Parathyroid adenoma (tissue), 2 donors: Measurements from ENCODE around the gene FAM72C.
"Not testable (repeated sequence)": the region's sequence is repeated elsewhere in the genome, so short reads cannot be mapped to it uniquely, and the experiment has no call there.

Experiments
- H2AFZ ChIP-seq: fragments of 300-600 bp; sonication (generic); one replicate; pipeline ENCODE4 v1.7.0; 2017; ENCODE audit warnings: antibody characterized with exemption, mild to moderate bottlenecking
- H3K27ac ChIP-seq: fragments of 300-600 bp; sonication (generic); one replicate; pipeline ENCODE4 v1.7.0; 2017
- H3K27me3 ChIP-seq: fragments of 300-600 bp; sonication (generic); one replicate; pipeline ENCODE4 v1.7.0; 2017; ENCODE audit warnings: low read length; ENCODE audit not compliant: control insufficient read depth, insufficient read depth
- H3K36me3 ChIP-seq: fragments of 300-600 bp; sonication (generic); one replicate; pipeline ENCODE4 v1.7.0; 2017; ENCODE audit warnings: low read length; ENCODE audit not compliant: control insufficient read depth, insufficient read depth
- H3K4me1 ChIP-seq: fragments of 300-600 bp; sonication (generic); one replicate; pipeline ENCODE4 v1.7.0; 2017; ENCODE audit warnings: control low read depth
- H3K4me2 ChIP-seq: fragments of 300-600 bp; sonication (generic); one replicate; pipeline ENCODE4 v1.7.0; 2017; ENCODE audit warnings: low read length
- H3K4me3 ChIP-seq: fragments of 300-600 bp; sonication (generic); one replicate; pipeline ENCODE4 v1.7.0; 2017; ENCODE audit warnings: low read depth, low read length
- H3K79me2 ChIP-seq: fragments of 300-600 bp; sonication (generic); one replicate; pipeline ENCODE4 v1.7.0; 2017; ENCODE audit warnings: control low read depth
- H3K9ac ChIP-seq: fragments of 300-600 bp; sonication (generic); one replicate; pipeline ENCODE4 v1.7.0; 2017; ENCODE audit warnings: mild to moderate bottlenecking
- H3K9me3 ChIP-seq: fragments of 300-600 bp; sonication (generic); one replicate; pipeline ENCODE4 v1.7.0; 2017; ENCODE audit warnings: low read length; ENCODE audit not compliant: control insufficient read depth
- donor health status: primary hyperparathyroidism.

The FAM72C gene

GRCh38 chr1:143974416-143974815, 2.6 kb upstream of the FAM72C start:
- H3K4me3 ChIP-seq, H3K27ac ChIP-seq, H2AFZ ChIP-seq, H3K4me1 ChIP-seq, H3K79me2 ChIP-seq, H3K9ac ChIP-seq, H3K9me3 ChIP-seq, H3K27me3 ChIP-seq, H3K4me2 ChIP-seq, H3K36me3 ChIP-seq: not testable (repeated sequence)

- not testable (repeated sequence) for H3K4me1 ChIP-seq, H3K9me3 ChIP-seq, H3K4me3 ChIP-seq, H3K9ac ChIP-seq, H3K4me2 ChIP-seq, H3K79me2 ChIP-seq, H3K27me3 ChIP-seq, H3K36me3 ChIP-seq, H2AFZ ChIP-seq, H3K27ac ChIP-seq
Measured at GRCh38 chr1:143973876-143974414, 2.2 kb upstream of the FAM72C start.

GRCh38 chr1:143972753-143973326, 1.1 kb upstream of the FAM72C start:
- not testable (repeated sequence) for H3K36me3 ChIP-seq, H3K9ac ChIP-seq, H3K9me3 ChIP-seq, H3K27me3 ChIP-seq, H3K4me1 ChIP-seq, H3K79me2 ChIP-seq, H3K4me3 ChIP-seq, H3K4me2 ChIP-seq, H2AFZ ChIP-seq, H3K27ac ChIP-seq

GRCh38 chr1:143965860-143966259, 5.9 kb downstream of the FAM72C start:
- not testable (repeated sequence) for H3K36me3 ChIP-seq, H3K79me2 ChIP-seq, H3K9ac ChIP-seq, H3K4me3 ChIP-seq, H3K4me1 ChIP-seq, H3K9me3 ChIP-seq, H2AFZ ChIP-seq, H3K27me3 ChIP-seq, H3K4me2 ChIP-seq, H3K27ac ChIP-seq

DNA sequence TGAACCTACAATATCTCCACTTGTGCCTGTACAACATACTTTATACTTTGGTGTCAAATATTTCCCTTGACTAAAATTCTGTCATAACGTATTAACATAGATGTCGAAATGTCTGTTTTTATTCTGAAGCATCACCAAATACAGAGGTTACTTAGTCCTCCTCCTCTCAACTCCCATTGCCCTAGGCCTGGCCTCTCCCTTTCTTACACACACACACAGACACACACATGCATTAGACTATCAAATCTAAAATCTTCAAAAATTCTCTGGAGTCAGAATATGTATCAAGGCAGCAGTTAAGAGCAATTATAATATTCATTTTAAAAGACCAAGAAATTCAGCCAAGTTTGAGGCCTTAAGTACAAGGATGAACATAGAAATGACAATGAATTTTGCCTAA, 7.5 kb downstream of the FAM72C start:
- H3K79me2 ChIP-seq, H3K27me3 ChIP-seq, H3K9ac ChIP-seq, H3K9me3 ChIP-seq, H3K4me3 ChIP-seq, H3K4me2 ChIP-seq, H3K36me3 ChIP-seq, H3K27ac ChIP-seq, H2AFZ ChIP-seq, H3K4me1 ChIP-seq: not testable (repeated sequence)

- not testable (repeated sequence) for H2AFZ ChIP-seq, H3K9ac ChIP-seq, H3K27ac ChIP-seq, H3K9me3 ChIP-seq, H3K4me1 ChIP-seq, H3K4me2 ChIP-seq, H3K4me3 ChIP-seq, H3K27me3 ChIP-seq, H3K36me3 ChIP-seq, H3K79me2 ChIP-seq
Measured at GRCh38 chr1:143955930-143956329, 15.9 kb downstream of the FAM72C start.

GRCh38 chr1:143952913-143953312, 18.9 kb downstream of the FAM72C start:
- H3K9ac ChIP-seq, H3K4me1 ChIP-seq, H3K27ac ChIP-seq, H3K9me3 ChIP-seq, H3K4me3 ChIP-seq, H3K27me3 ChIP-seq, H2AFZ ChIP-seq, H3K79me2 ChIP-seq, H3K36me3 ChIP-seq, H3K4me2 ChIP-seq: not testable (repeated sequence)

GRCh38 chr1:143951485-143952391, 20.0 kb downstream of the FAM72C start:
- H3K27me3 ChIP-seq, H3K4me1 ChIP-seq, H3K36me3 ChIP-seq, H3K9me3 ChIP-seq, H3K4me3 ChIP-seq, H3K4me2 ChIP-seq, H3K9ac ChIP-seq, H3K79me2 ChIP-seq, H3K27ac ChIP-seq, H2AFZ ChIP-seq: not testable (repeated sequence)

- not testable (repeated sequence) for H3K4me3 ChIP-seq, H3K36me3 ChIP-seq, H3K4me2 ChIP-seq, H3K79me2 ChIP-seq, H3K4me1 ChIP-seq, H3K27ac ChIP-seq, H3K9ac ChIP-seq, H3K27me3 ChIP-seq, H2AFZ ChIP-seq, H3K9me3 ChIP-seq
Measured at GRCh38 chr1:143947749-143948148, 24.0 kb downstream of the FAM72C start.

GRCh38 chr1:143945253-143945652, 26.5 kb downstream of the FAM72C start:
- H3K4me1 ChIP-seq, H3K4me2 ChIP-seq, H3K9me3 ChIP-seq, H2AFZ ChIP-seq, H3K9ac ChIP-seq, H3K27me3 ChIP-seq, H3K4me3 ChIP-seq, H3K27ac ChIP-seq, H3K79me2 ChIP-seq, H3K36me3 ChIP-seq: not testable (repeated sequence)

- H3K27ac ChIP-seq, H3K36me3 ChIP-seq, H3K9me3 ChIP-seq, H3K27me3 ChIP-seq, H3K79me2 ChIP-seq, H3K4me3 ChIP-seq, H3K9ac ChIP-seq, H2AFZ ChIP-seq, H3K4me2 ChIP-seq, H3K4me1 ChIP-seq: not testable (repeated sequence)
Measured at GRCh38 chr1:143944576-143945240, 27.1 kb downstream of the FAM72C start.
